NCI-H2196 treated with DMSO at 0.1 percent for 48 hours (cell line): ENCODE measurements around the gene TAF11L3.
"Not testable (repeated sequence)": the region's sequence is repeated elsewhere in the genome, so short reads cannot be mapped to it uniquely, and the experiment has no call there.

Experiments
- DNase-seq: peaks from one replicate; lab custom pipeline; 2025; ENCODE audit not compliant: unreplicated experiment; lab: John Stamatoyannopoulos, UW

TAF11L3 gene

GRCh38 chr5:17518067-17518466, at the start of gene TAF11L3:
TSS of gene TAF11L3 (plus strand) at chr5:17518367.
- DNase-seq = not testable (repeated sequence)

- DNase-seq = no peak
These were observed 48.1 kb upstream of the TAF11L3 start for GRCh38 chr5:17470064-17470463.

GRCh38 chr5:17475064-17475463, 43.1 kb upstream of the TAF11L3 start:
- DNase-seq = not testable (repeated sequence)

GRCh38 chr5:17477043-17477442, 41.1 kb upstream of the TAF11L3 start:
- DNase-seq = no peak

- no peak for DNase-seq
These were observed 40.4 kb upstream of the TAF11L3 start for GRCh38 chr5:17477573-17478265.

- DNase-seq = no peak
These were observed 36.8 kb upstream of the TAF11L3 start for GRCh38 chr5:17481378-17481777.

- no peak for DNase-seq
These were observed 35.4 kb upstream of the TAF11L3 start for GRCh38 chr5:17482790-17483189.

- not testable (repeated sequence) for DNase-seq
These were observed 31.5 kb upstream of the TAF11L3 start for GRCh38 chr5:17486464-17487173.

GRCh38 chr5:17487174-17487512, 31.0 kb upstream of the TAF11L3 start:
- no peak for DNase-seq

GRCh38 chr5:17491257-17491656, 26.9 kb upstream of the TAF11L3 start:
- DNase-seq = not testable (repeated sequence)

GRCh38 chr5:17492770-17493169, 25.4 kb upstream of the TAF11L3 start:
- no peak for DNase-seq

- no peak for DNase-seq
These were observed 20.7 kb upstream of the TAF11L3 start for GRCh38 chr5:17497446-17497845.

GRCh38 chr5:17497931-17498330, 20.2 kb upstream of the TAF11L3 start, which contains the start of gene TAF11L2:
TSS of gene TAF11L2 (plus strand) at chr5:17498231.
- DNase-seq = not testable (repeated sequence)

- DNase-seq = no peak
These were observed 6.3 kb upstream of the TAF11L3 start for GRCh38 chr5:17511775-17512325.

GRCh38 chr5:17517526-17517925, 641 bp upstream of the TAF11L3 start:
- DNase-seq = not testable (repeated sequence)

GRCh38 chr5:17519508-17519907, 1.3 kb downstream of the TAF11L3 start:
- DNase-seq = not testable (repeated sequence)

GRCh38 chr5:17521501-17521900, 3.3 kb downstream of the TAF11L3 start, which contains the start of gene TAF11L4:
TSS of gene TAF11L4 (plus strand) at chr5:17521801.
- not testable (repeated sequence) for DNase-seq

GRCh38 chr5:17524935-17525334, 6.8 kb downstream of the TAF11L3 start, which contains the start of gene TAF11L5:
TSS of gene TAF11L5 (plus strand) at chr5:17525235.
- DNase-seq = not testable (repeated sequence)

- DNase-seq = not testable (repeated sequence)
These were observed 8.3 kb downstream of the TAF11L3 start for GRCh38 chr5:17526504-17526903.

GRCh38 chr5:17528369-17528768, 10.2 kb downstream of the TAF11L3 start, which contains the start of gene TAF11L6:
TSS of gene TAF11L6 (plus strand) at chr5:17528669.
- DNase-seq = not testable (repeated sequence)
